PC-3 (cell line): ENCODE results near the gene BBS4.

Experiments used
- CTCF ChIP-seq: fragments of 300-600 bp; sonication (generic); conservative IDR thresholded peaks from 2 replicates; pipeline ENCODE4 v1.5.1; 2017; ENCODE audit warnings: antibody characterized with exemption, low read depth, mild to moderate bottlenecking, low read length
- EZH2 ChIP-seq: fragments of 300-600 bp; sonication (generic); IDR thresholded peaks from one replicate; pipeline ENCODE4 v1.6.1; 2017; ENCODE audit warnings: antibody characterized with exemption, mild to moderate bottlenecking, low read length; ENCODE audit not compliant: unreplicated experiment
- EZH2phosphoT487 ChIP-seq: fragments of 300-600 bp; sonication (generic); IDR thresholded peaks from 2 replicates; pipeline ENCODE4 v1.6.1; 2018; ENCODE audit warnings: mild to moderate bottlenecking, antibody characterized with exemption, low read length, borderline replicate concordance

- TF ChIP-seq CTCF: no peak
- TF ChIP-seq EZH2phosphoT487: no peak
- TF ChIP-seq EZH2: no peak
These were observed 99.4 kb downstream of the BBS4 start for GRCh38 chr15:72785432-72785831.
